ENCODE results near the gene HEPACAM2. TPM values are rescaled to one million over a fixed set of nuclear protein-coding genes. Genes with fewer than 3 reads are reported as not detected.
A peak's percentile ranks its signal among the peaks of the same experiment; 100 is the strongest.

HEPACAM2 gene
- polyA plus RNA-seq, 6 donors from 2014 or later, result 0.38 TPM; not detected in 5

GRCh38 chr7:93150200-93150835, 76.0 kb downstream of the HEPACAM2 start:
- ATAC-seq (ENCODE audit: low read depth in 2 of 2), result peak; percentile 18 to 35

GRCh38 chr7:93148727-93149126, 77.5 kb downstream of the HEPACAM2 start:
- peak overlapping the region in 7 of 8 donors; percentile 85 to 97 (median 94) for H3K4me3 Mint-ChIP-seq
- H3K4me1 Mint-ChIP-seq, result peaks cover 43 to 58% (median 43%) of the 10 kb centered on the region in 3 donors
- ATAC-seq (ENCODE audit: low read depth in 2 of 2) (no peak), DNase-seq (no peak)
- H3K27me3 Mint-ChIP-seq, result no peaks in the 10 kb centered on the region
- H3K27ac Mint-ChIP-seq, result peak overlapping the region; percentile 93 to 98 (median 96)
- peaks cover 0 to under 1% of the 10 kb centered on the region in 2 donors for H3K36me3 Mint-ChIP-seq
- H3K9me3 Mint-ChIP-seq, result peaks cover 0 to 6% (median 0%) of the 10 kb centered on the region in 7 donors

More at GRCh38 chr7:93150200-93150835, 76.0 kb downstream of the HEPACAM2 start:
- Mint-ChIP-seq H3K36me3 (no peaks in the 10 kb centered on the region), H3K27ac (peak overlapping the region; percentile 1 to 82 (median 70)), H3K4me3 (peak overlapping the region in 4 of 8 donors; percentile 11 to 17 (median 14)), H3K9me3 (peaks cover 0 to 6% (median 0%) of the 10 kb centered on the region in 7 donors), H3K4me1 (peaks cover 42 to 50% (median 43%) of the 10 kb centered on the region in 3 donors), H3K27me3 (no peaks in the 10 kb centered on the region)
- no peak for DNase-seq

GRCh38 chr7:93148144-93148543, 78.1 kb downstream of the HEPACAM2 start, which contains the start of gene SAMD9L:
Gene SAMD9L, minus strand, starts transcription at chr7:93148385. Its CDS starts 12,414 bp downstream, at chr7:93135971.
- DNase-seq (peak; percentile 32), ATAC-seq (ENCODE audit: low read depth in 2 of 2) (peak; percentile 62 to 73)
- Mint-ChIP-seq H3K4me1 (peaks cover 43 to 62% (median 47%) of the 10 kb centered on the region in 3 donors), H3K4me3 (peak within 1 kb of the TSS; percentile 85 to 97 (median 94)), H3K27ac (peak within 1 kb of the TSS; percentile 93 to 98 (median 96)), H3K27me3 (no peaks in the 10 kb centered on the region), H3K9me3 (peaks cover 0 to 6% (median 0%) of the 10 kb centered on the region in 7 donors), H3K36me3 (peaks cover 5 to 6% of the 10 kb centered on the region in 2 donors)

GRCh38 chr7:93147363-93147762, 78.9 kb downstream of the HEPACAM2 start:
- H3K36me3 Mint-ChIP-seq, result peaks cover 7 to 11% of the 10 kb centered on the region in 2 donors
- H3K27ac Mint-ChIP-seq, result peak overlapping the region; percentile 10 to 97 (median 85)
- peaks cover 43 to 66% (median 47%) of the 10 kb centered on the region in 3 donors for H3K4me1 Mint-ChIP-seq
- ATAC-seq (ENCODE audit: low read depth in 2 of 2) (peak; percentile 55 to 62), DNase-seq (peak; percentile 12)
- H3K9me3 Mint-ChIP-seq, result peaks cover 0 to 6% (median 0%) of the 10 kb centered on the region in 7 donors
- peak overlapping the region; percentile 84 to 97 (median 94) for H3K4me3 Mint-ChIP-seq
- H3K27me3 Mint-ChIP-seq, result no peaks in the 10 kb centered on the region

GRCh38 chr7:93146472-93147141, 79.7 kb downstream of the HEPACAM2 start:
- H3K4me3 Mint-ChIP-seq, result peak overlapping the region; percentile 84 to 97 (median 94)
- peaks cover 43 to 66% (median 47%) of the 10 kb centered on the region in 3 donors for H3K4me1 Mint-ChIP-seq
- H3K27me3 Mint-ChIP-seq, result no peaks in the 10 kb centered on the region
- peaks cover 0 to 6% (median 0%) of the 10 kb centered on the region in 7 donors for H3K9me3 Mint-ChIP-seq
- peaks cover 7 to 11% of the 10 kb centered on the region in 2 donors for H3K36me3 Mint-ChIP-seq
- H3K27ac Mint-ChIP-seq, result peak overlapping the region in 3 of 6 donors; percentile 83 to 97 (median 84)
- no peak for DNase-seq
- ATAC-seq (ENCODE audit: low read depth in 2 of 2), result no peak

- no peaks in the 10 kb centered on the region for H3K27me3 Mint-ChIP-seq
- H3K36me3 Mint-ChIP-seq, result peaks cover 7 to 11% of the 10 kb centered on the region in 2 donors
- H3K4me1 Mint-ChIP-seq, result peaks cover 42 to 66% (median 47%) of the 10 kb centered on the region in 3 donors
- peak overlapping the region in 4 of 6 donors; percentile 54 to 84 (median 70) for H3K27ac Mint-ChIP-seq
- ATAC-seq (ENCODE audit: low read depth in 2 of 2) (no peak), DNase-seq (no peak)
- peak overlapping the region; percentile 69 to 97 (median 94) for H3K4me3 Mint-ChIP-seq
- H3K9me3 Mint-ChIP-seq, result peaks cover 0 to 6% (median 0%) of the 10 kb centered on the region in 7 donors
Measured at GRCh38 chr7:93146036-93146435, 80.2 kb downstream of the HEPACAM2 start.

GRCh38 chr7:93145354-93145753, 80.9 kb downstream of the HEPACAM2 start:
- Mint-ChIP-seq H3K4me3 (peak overlapping the region; percentile 69 to 97 (median 94)), H3K4me1 (peaks cover 35 to 60% (median 41%) of the 10 kb centered on the region in 3 donors), H3K27me3 (no peaks in the 10 kb centered on the region), H3K36me3 (peaks cover 7 to 11% of the 10 kb centered on the region in 2 donors), H3K9me3 (peaks cover 0 to 6% (median 0%) of the 10 kb centered on the region in 7 donors), H3K27ac (peak overlapping the region in 3 of 6 donors; percentile 54 to 88 (median 79))
- peak; percentile 68 to 75 for ATAC-seq (ENCODE audit: low read depth in 2 of 2)
- DNase-seq, result peak; percentile 12

GRCh38 chr7:93142127-93142526, 84.1 kb downstream of the HEPACAM2 start:
- H3K9me3 Mint-ChIP-seq, result peaks cover 0 to 7% (median 5%) of the 10 kb centered on the region in 7 donors
- H3K27ac Mint-ChIP-seq, result no peak overlapping the region
- ATAC-seq (ENCODE audit: low read depth in 2 of 2) (no peak), DNase-seq (no peak)
- peaks cover 16 to 34% (median 23%) of the 10 kb centered on the region in 3 donors for H3K4me1 Mint-ChIP-seq
- H3K36me3 Mint-ChIP-seq, result peaks cover 13 to 18% of the 10 kb centered on the region in 2 donors
- no peak overlapping the region for H3K4me3 Mint-ChIP-seq
- H3K27me3 Mint-ChIP-seq, result no peaks in the 10 kb centered on the region

- no peaks in the 10 kb centered on the region for H3K27me3 Mint-ChIP-seq
- no peak overlapping the region for H3K27ac Mint-ChIP-seq
- ATAC-seq (ENCODE audit: low read depth in 2 of 2), result no peak
- no peak overlapping the region for H3K4me3 Mint-ChIP-seq
- peaks cover 27 to 32% of the 10 kb centered on the region in 2 donors for H3K36me3 Mint-ChIP-seq
- peaks cover 1 to 16% (median 7%) of the 10 kb centered on the region in 7 donors for H3K9me3 Mint-ChIP-seq
- no peak for DNase-seq
- peaks cover 2 to 20% (median 9%) of the 10 kb centered on the region in 3 donors for H3K4me1 Mint-ChIP-seq
Measured at GRCh38 chr7:93140582-93141191, 85.6 kb downstream of the HEPACAM2 start.

- peaks cover 44 to 47% of the 10 kb centered on the region in 2 donors for H3K36me3 Mint-ChIP-seq
- H3K27me3 Mint-ChIP-seq, result no peaks in the 10 kb centered on the region
Measured at GRCh38 chr7:93138576-93138975, 87.7 kb downstream of the HEPACAM2 start.

More at GRCh38 chr7:93138576-93138975, 87.7 kb downstream of the HEPACAM2 start:
- no peak for DNase-seq
- peaks cover 0 to 8% (median 5%) of the 10 kb centered on the region in 3 donors for H3K4me1 Mint-ChIP-seq
- H3K4me3 Mint-ChIP-seq, result no peak overlapping the region
- H3K27ac Mint-ChIP-seq, result no peak overlapping the region
- no peak for ATAC-seq (ENCODE audit: low read depth in 2 of 2)
- H3K9me3 Mint-ChIP-seq, result peaks cover 10 to 35% (median 26%) of the 10 kb centered on the region in 7 donors
